Melanocyte of skin (primary cell): ENCODE results near the gene OR10G6. TPM values are rescaled to one million over a fixed set of nuclear protein-coding genes. Genes with fewer than 3 reads are reported as not detected.

ENCODE experiments used
- total RNA-seq, 2 donors: library from RNA; depleted of rRNA; stranded (reverse); fragments of >200 nt; gene quantifications; 2 replicates each; pipeline ENCODE4 v1.2.3, GENCODE V29; 2012

Gene OR10G6, protein sequence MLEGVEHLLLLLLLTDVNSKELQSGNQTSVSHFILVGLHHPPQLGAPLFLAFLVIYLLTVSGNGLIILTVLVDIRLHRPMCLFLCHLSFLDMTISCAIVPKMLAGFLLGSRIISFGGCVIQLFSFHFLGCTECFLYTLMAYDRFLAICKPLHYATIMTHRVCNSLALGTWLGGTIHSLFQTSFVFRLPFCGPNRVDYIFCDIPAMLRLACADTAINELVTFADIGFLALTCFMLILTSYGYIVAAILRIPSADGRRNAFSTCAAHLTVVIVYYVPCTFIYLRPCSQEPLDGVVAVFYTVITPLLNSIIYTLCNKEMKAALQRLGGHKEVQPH
- total RNA-seq = not detected

DNA sequence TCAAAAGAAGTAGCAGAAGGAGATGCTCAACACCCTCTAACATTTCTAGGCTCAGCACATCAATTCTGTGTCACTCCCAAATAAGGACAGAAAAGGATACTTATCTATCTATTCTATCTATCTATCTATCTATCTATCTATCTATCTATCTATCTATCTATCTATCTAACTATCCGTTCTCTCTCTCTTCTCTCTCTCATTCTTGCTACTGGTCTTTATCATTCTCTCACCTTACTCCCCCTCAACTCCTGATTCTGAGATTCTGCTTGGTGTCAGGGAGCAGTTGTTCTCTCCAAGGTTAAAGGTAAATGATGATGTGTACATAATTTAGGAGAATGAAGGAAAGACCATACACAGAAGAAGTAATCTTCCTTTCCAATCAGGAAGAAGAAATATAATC is at the start of gene OR10G6:
Gene OR10G6, minus strand, starts transcription at position 43 of the 400 bp plus-strand sequence. Its CDS starts 0 bp downstream, at position 43.

DNA sequence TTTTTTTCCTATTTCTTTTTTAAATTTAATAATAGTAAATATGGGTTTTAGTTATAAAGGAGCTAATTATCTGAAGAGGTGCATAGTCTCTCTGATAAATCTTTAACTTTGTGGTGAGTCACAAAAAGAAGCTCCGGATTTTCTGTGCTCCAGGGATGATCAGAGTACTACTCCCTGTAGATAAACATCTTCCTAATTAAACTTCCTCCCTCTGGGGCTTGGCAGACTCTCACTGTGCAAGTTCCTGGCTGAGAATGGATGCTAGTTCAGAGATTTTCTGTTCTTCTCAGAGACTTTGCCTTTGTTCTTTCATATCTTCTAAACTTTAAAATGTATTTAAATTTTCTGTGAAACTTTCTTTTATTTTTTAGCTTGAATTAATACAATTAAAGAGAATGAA is 46.3 kb upstream of the OR10G6 start, which contains the start of gene OR10G7:
Gene OR10G7, minus strand, starts transcription at position 72 of the 400 bp plus-strand sequence. CDS start 2,324 bp downstream, outside the sequence.

DNA sequence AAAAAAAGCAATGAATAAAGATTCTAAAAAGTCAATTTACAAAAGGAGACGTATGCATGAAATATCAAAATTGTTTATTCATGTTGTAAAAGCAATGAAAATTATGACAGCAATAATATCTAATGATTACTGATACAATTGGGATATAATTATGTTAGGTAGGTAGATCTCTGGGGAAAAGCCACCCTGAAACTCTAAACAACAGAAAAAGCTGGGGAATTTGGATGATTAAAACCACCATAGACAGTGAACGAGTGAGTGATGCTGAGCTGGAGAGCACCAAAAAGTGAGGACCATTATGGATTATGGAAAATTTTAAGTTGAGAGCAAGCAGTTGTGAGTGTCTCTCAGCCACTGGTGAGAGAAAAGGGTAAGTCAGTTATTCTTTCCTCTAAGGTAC is 31.5 kb upstream of the OR10G6 start, which contains the start of gene OR10G8:
Gene OR10G8, plus strand, starts transcription at position 301 of the 400 bp plus-strand sequence. CDS start 2,825 bp downstream, outside the sequence.

DNA sequence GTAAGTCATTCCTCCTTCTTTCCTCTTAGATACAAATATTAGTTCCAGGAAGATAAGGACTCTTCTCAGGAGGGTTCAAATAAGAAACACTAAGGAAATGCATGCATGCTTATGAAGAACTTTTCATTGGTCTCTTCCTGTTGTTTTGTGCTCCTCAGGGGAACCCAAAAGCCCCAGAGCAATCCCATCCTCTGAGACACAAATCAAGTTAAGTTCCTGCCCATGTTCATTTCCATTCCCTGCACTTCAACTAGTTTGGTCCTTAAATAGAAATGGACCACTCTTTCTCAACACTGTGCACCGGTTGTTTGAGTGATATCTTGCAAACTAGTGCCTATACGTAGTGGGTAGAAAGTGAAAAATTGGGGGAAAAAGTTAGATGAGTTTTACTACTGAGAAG is 17.7 kb upstream of the OR10G6 start, which contains the start of gene OR10G4:
Gene OR10G4, plus strand, starts transcription at position 301 of the 400 bp plus-strand sequence. CDS start 2,578 bp downstream, outside the sequence.

DNA sequence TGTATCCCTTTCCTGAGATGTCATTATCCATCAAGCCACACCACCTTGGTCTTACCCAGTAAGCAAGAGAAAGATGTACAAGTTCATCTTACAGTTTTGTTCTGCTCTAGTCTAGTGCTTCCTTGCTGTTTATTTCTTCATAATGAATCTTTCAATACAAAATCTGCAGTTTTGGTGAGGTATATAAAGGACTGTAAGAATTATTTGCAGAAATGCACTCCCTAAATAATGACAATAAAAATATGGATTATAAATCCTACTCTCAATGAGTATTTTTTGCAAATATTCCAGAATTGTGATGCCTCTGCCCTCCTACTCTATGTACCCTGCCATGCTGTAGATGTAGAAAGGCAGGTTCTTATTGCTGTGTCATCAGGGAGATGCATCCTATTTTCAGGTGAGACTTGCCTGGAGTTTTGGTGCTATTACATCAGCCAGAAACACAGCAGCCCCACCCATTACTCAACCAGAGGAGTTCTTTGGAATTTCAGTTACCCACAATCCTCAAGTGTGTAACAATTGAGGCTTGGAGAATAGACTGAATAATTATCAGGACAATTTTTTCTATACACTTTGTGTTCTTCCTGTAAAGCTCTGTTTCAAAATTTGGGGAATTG is 17.1 kb downstream of the OR10G6 start, which contains the start of gene OR10S1:
Gene OR10S1, minus strand, starts transcription at position 51 of the 617 bp plus-strand sequence. CDS start 117 bp downstream, outside the sequence.

Other genes starting within 250 kb of the OR10G6 start
- not detected for gene OR6X1, start 240.6 kb downstream of the OR10G6 start, total RNA-seq
- not detected for gene OR6M1, start 188.8 kb downstream of the OR10G6 start, total RNA-seq
- not detected for gene TMEM225, start 109.5 kb downstream of the OR10G6 start, total RNA-seq
- not detected for gene OR8D4, start 93.0 kb downstream of the OR10G6 start, total RNA-seq
- gene OR4D5, start 55.5 kb downstream of the OR10G6 start, total RNA-seq = not detected
- gene OR6T1, start 51.3 kb downstream of the OR10G6 start, total RNA-seq = not detected
- not detected for gene OR10S1, start 17.4 kb downstream of the OR10G6 start, total RNA-seq
- not detected for gene OR10G4, start 17.8 kb upstream of the OR10G6 start, total RNA-seq
- gene OR10G9, start 27.9 kb upstream of the OR10G6 start, total RNA-seq = not detected
- not detected for gene OR10G8, start 31.6 kb upstream of the OR10G6 start, total RNA-seq
- not detected for gene OR10G7, start 46.2 kb upstream of the OR10G6 start, total RNA-seq
- gene VWA5A, start 120.3 kb upstream of the OR10G6 start, total RNA-seq = 1 to 10 TPM; 8.6 to 9.3 TPM
- gene OR10D3, start 188.2 kb upstream of the OR10G6 start, total RNA-seq = not detected
- under 1 TPM in 1 of 2 donors, not detected in 1; under 0.01 TPM for gene OR8G1, start 245.9 kb upstream of the OR10G6 start, total RNA-seq